ENCODE measurements around the gene PDGFB. TPM values are rescaled to one million over a fixed set of nuclear protein-coding genes. Genes with fewer than 3 reads are reported as not detected.
A peak's percentile ranks its signal among the peaks of the same experiment; 100 is the strongest.

The PDGFB gene
- total RNA-seq, 1 donor from 2014 or later: 27.3 TPM

DNA sequence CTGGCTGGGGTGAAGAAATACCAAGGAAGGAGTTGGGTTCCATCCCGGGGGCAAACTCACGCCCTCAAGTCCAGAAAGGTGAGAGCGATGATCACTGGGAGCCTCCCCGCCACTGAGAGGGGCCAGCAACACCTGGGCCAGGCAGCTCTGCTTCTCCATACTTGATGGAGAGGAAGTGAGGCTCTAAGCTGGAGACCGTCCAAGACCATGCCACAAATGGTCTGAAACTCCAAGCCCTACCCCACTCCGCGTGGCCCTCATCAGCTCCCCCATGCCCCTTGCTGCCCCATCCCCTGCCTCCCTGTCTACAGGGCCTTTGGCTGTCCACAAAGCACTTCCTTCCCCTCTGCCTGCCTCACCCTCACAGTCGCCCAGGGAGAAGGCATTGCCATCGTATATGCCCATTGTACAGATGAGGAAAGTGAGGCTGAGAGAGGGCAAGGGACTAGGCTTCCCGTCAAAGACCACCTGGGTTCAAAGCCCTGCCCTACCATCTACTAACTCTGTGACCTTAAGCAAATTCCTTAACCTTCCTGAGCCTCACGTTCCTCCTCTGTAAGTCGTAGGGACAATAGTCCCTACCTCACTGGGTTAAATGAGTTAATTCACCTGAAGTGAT, 4.4 kb upstream of the PDGFB start:
- Histone ChIP-seq H3K4me2 (ENCODE audit: low read length) (no peak overlapping the region), H3K79me2 (ENCODE audit: insufficient read depth, low read length) (no peaks in the 10 kb centered on the region), H3K9me3 (ENCODE audit: insufficient read depth, low read depth, low read length) (no peaks in the 10 kb centered on the region), H3K4me3 (ENCODE audit: insufficient read depth, low read depth, low read length) (no peak overlapping the region), H2AFZ (ENCODE audit: low read depth, low read length) (no peak overlapping the region), H3K27ac (ENCODE audit: low read depth, low read length) (no peak overlapping the region), H4K20me1 (ENCODE audit: insufficient read depth, low read length) (no peaks in the 10 kb centered on the region), H3K4me1 (ENCODE audit: insufficient read depth, low read length) (peaks cover 20% of the 10 kb centered on the region), H3K9ac (ENCODE audit: low read length) (no peak overlapping the region), H3K36me3 (ENCODE audit: insufficient read depth, low read length) (no peaks in the 10 kb centered on the region), H3K27me3 (ENCODE audit: insufficient read depth, low read length) (peaks cover 24% of the 10 kb centered on the region)
- DNase-seq (ENCODE audit: low read depth): no peak
- no peaks in the 10 kb centered on the region for H3K9me3 Mint-ChIP-seq (ENCODE audit: unreplicated experiment)
- H3K27ac Mint-ChIP-seq (ENCODE audit: unreplicated experiment): peak overlapping the region; percentile 18
- peaks cover 6% of the 10 kb centered on the region for H3K4me1 Mint-ChIP-seq (ENCODE audit: low read depth, unreplicated experiment)
- no peak for FAIRE-seq
- TF ChIP-seq, protein P1, sequence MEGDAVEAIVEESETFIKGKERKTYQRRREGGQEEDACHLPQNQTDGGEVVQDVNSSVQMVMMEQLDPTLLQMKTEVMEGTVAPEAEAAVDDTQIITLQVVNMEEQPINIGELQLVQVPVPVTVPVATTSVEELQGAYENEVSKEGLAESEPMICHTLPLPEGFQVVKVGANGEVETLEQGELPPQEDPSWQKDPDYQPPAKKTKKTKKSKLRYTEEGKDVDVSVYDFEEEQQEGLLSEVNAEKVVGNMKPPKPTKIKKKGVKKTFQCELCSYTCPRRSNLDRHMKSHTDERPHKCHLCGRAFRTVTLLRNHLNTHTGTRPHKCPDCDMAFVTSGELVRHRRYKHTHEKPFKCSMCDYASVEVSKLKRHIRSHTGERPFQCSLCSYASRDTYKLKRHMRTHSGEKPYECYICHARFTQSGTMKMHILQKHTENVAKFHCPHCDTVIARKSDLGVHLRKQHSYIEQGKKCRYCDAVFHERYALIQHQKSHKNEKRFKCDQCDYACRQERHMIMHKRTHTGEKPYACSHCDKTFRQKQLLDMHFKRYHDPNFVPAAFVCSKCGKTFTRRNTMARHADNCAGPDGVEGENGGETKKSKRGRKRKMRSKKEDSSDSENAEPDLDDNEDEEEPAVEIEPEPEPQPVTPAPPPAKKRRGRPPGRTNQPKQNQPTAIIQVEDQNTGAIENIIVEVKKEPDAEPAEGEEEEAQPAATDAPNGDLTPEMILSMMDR (IDR thresholded peaks at IDR 0.05; ENCODE audit: insufficient read depth, low read depth, low read length): no peak
- TF ChIP-seq EZH2 (IDR thresholded peaks at IDR 0.05; ENCODE audit: insufficient read depth, low read length): no peak
- H3K27me3 Mint-ChIP-seq (ENCODE audit: low read depth, unreplicated experiment): peaks cover 14% of the 10 kb centered on the region
- no peaks in the 10 kb centered on the region for H3K36me3 Mint-ChIP-seq (ENCODE audit: low read depth, unreplicated experiment)
- no peak overlapping the region for H3K4me3 Mint-ChIP-seq (ENCODE audit: unreplicated experiment)

DNA sequence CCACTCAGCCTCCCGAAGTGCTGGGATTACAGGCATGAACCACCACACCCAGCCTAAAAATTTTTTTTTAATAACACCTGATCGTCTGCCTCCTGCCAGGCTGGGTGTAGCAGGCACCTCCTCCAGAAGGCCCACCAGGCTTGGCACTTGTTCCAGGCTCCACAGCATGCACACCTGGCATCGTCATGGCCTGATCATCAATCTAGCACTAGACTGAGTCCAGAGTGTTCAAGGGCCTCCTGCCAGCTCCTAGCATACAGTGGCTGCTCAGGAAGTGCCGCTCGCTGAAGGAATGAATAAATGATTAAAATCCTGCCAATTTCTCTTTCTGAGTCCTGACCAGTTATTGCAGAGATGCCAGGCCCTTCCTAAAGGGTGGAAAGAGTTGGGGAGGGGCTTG, 3.5 kb upstream of the PDGFB start:
- H3K9me3 ChIP-seq (ENCODE audit: insufficient read depth, low read depth, low read length): no peaks in the 10 kb centered on the region
- H3K4me1 ChIP-seq (ENCODE audit: insufficient read depth, low read length): peaks cover 17% of the 10 kb centered on the region
- TF ChIP-seq EZH2 (IDR thresholded peaks at IDR 0.05; ENCODE audit: insufficient read depth, low read length): no peak
- TF ChIP-seq, protein P1 (IDR thresholded peaks at IDR 0.05; ENCODE audit: insufficient read depth, low read depth, low read length): no peak
- no peaks in the 10 kb centered on the region for H3K79me2 ChIP-seq (ENCODE audit: insufficient read depth, low read length)
- FAIRE-seq (no peak), DNase-seq (ENCODE audit: low read depth) (no peak)
- Mint-ChIP-seq H3K27me3 (ENCODE audit: low read depth, unreplicated experiment) (peaks cover 14% of the 10 kb centered on the region), H3K4me1 (ENCODE audit: low read depth, unreplicated experiment) (peaks cover 6% of the 10 kb centered on the region), H3K27ac (ENCODE audit: unreplicated experiment) (no peak overlapping the region), H3K36me3 (ENCODE audit: low read depth, unreplicated experiment) (no peaks in the 10 kb centered on the region), H3K4me3 (ENCODE audit: unreplicated experiment) (no peak overlapping the region), H3K9me3 (ENCODE audit: unreplicated experiment) (no peaks in the 10 kb centered on the region)
- H3K27ac ChIP-seq (ENCODE audit: low read depth, low read length): no peak overlapping the region
- no peak overlapping the region for H3K9ac ChIP-seq (ENCODE audit: low read length)
- H4K20me1 ChIP-seq (ENCODE audit: insufficient read depth, low read length): no peaks in the 10 kb centered on the region
- no peaks in the 10 kb centered on the region for H3K36me3 ChIP-seq (ENCODE audit: insufficient read depth, low read length)
- H2AFZ ChIP-seq (ENCODE audit: low read depth, low read length): no peak overlapping the region
- no peak overlapping the region for H3K4me3 ChIP-seq (ENCODE audit: insufficient read depth, low read depth, low read length)
- H3K4me2 ChIP-seq (ENCODE audit: low read length): no peak overlapping the region
- H3K27me3 ChIP-seq (ENCODE audit: insufficient read depth, low read length): peaks cover 30% of the 10 kb centered on the region

DNA sequence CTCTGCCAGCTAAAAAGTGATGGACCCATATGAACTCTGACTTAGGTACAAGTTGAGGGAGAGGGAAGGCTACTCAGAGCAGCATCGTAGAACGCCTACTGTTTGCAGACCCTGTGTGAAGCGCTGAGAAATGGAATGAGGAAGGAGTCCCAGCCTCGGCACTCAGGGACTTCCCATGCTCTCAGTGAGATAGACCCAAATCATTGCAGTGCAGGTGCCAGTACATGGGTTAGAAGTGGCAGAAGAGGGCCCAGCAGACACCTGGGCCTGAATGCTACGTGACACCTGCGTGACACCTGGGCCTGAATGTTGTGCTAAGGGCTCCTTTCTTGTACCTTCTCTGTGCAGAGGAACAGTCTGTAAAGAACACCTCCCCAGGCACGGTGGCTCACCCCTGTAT, 2.6 kb upstream of the PDGFB start:
- no peaks in the 10 kb centered on the region for H3K9me3 Mint-ChIP-seq (ENCODE audit: unreplicated experiment)
- no peak for FAIRE-seq

More for the DNA sequence above, 2.6 kb upstream of the PDGFB start:
- Histone ChIP-seq H3K9me3 (ENCODE audit: insufficient read depth, low read depth, low read length) (no peaks in the 10 kb centered on the region), H3K27ac (ENCODE audit: low read depth, low read length) (no peak overlapping the region), H3K4me1 (ENCODE audit: insufficient read depth, low read length) (peaks cover 14% of the 10 kb centered on the region), H3K4me3 (ENCODE audit: insufficient read depth, low read depth, low read length) (no peak overlapping the region), H3K79me2 (ENCODE audit: insufficient read depth, low read length) (no peaks in the 10 kb centered on the region), H3K36me3 (ENCODE audit: insufficient read depth, low read length) (no peaks in the 10 kb centered on the region), H3K27me3 (ENCODE audit: insufficient read depth, low read length) (peaks cover 39% of the 10 kb centered on the region), H3K4me2 (ENCODE audit: low read length) (no peak overlapping the region), H4K20me1 (ENCODE audit: insufficient read depth, low read length) (no peaks in the 10 kb centered on the region), H3K9ac (ENCODE audit: low read length) (no peak overlapping the region), H2AFZ (ENCODE audit: low read depth, low read length) (no peak overlapping the region)
- Mint-ChIP-seq H3K4me3 (ENCODE audit: unreplicated experiment) (no peak overlapping the region), H3K36me3 (ENCODE audit: low read depth, unreplicated experiment) (no peaks in the 10 kb centered on the region), H3K27me3 (ENCODE audit: low read depth, unreplicated experiment) (peaks cover 14% of the 10 kb centered on the region), H3K27ac (ENCODE audit: unreplicated experiment) (no peak overlapping the region), H3K4me1 (ENCODE audit: low read depth, unreplicated experiment) (peaks cover under 1% of the 10 kb centered on the region)
- no peak for DNase-seq (ENCODE audit: low read depth)
- TF ChIP-seq, protein P1 (IDR thresholded peaks at IDR 0.05; ENCODE audit: insufficient read depth, low read depth, low read length): no peak
- no peak for TF ChIP-seq EZH2 (IDR thresholded peaks at IDR 0.05; ENCODE audit: insufficient read depth, low read length)
